Activated CD4-positive, alpha-beta T cell treated with anti-CD3 and anti-CD28 coated beads, Interleukin-2, amount 50 U/mL, for 1 hour (primary cell): ENCODE measurements around the gene ITGA7.
"Not testable (repeated sequence)": the region's sequence is repeated elsewhere in the genome, so short reads cannot be mapped to it uniquely, and the experiment has no call there.

Source experiments
- DNase-seq: peaks from one replicate; pipeline ENCODE4 v3.0.0-alpha.2; 2020

ITGA7 gene

DNA sequence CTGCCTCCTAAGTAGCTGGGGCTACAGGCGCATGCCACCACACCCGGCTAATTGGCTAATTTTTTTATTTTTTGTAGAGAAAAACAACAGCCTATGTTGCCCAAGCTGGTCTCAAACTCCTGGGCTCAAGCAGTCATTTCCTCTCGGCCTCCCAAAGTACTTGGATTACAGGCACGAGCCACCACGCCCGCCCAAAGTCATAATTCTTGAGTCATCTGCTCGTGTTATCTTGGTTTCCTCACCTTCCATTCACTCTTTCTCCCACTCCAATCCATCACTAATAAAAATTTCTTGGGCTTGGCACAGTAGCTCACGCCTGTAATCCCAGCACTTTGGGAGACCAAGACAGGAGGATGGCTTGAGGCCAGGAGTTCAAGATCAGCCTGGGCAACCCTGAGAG lies 32.0 kb downstream of the ITGA7 start:
- no peak for DNase-seq

DNA sequence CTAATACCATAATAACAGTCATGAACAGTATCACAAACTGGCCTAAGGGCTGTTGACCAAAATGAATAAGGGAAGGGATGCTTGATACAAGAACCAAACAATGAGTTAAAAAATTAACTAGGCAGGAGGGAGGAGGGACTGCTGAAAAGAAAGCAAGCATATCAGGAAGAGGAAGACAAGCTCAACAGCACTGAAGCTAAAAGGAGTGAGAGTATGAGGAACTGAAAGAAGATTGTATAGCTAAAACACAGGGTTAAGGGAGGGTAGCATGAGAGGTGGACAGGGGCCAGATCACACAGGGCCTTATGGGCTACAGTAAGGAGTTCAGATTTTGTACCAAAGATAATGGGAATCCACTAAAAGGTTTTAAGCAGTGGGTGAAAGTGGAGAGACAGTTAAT lies 34.1 kb downstream of the ITGA7 start:
- DNase-seq: no peak

DNA sequence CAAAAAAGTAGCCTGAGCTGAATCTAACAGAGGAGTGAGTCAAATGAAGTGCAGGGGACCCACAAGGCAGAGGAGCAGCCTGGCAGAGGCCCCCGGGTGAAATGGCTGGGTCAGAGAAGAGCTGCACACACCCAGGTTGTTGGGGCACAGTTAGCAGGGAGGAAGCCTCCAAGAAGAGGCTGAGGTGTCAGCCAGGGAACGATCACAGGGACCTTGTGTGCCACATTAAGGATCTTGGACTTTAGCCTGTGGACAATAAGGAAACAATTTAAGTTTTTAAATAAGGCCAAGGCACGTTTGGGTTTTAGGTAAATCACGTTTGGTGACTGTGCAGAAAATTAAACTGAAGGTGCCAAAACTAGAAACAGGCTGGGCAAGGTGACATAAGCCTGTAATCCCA lies 36.0 kb downstream of the ITGA7 start:
- DNase-seq: no peak

DNA sequence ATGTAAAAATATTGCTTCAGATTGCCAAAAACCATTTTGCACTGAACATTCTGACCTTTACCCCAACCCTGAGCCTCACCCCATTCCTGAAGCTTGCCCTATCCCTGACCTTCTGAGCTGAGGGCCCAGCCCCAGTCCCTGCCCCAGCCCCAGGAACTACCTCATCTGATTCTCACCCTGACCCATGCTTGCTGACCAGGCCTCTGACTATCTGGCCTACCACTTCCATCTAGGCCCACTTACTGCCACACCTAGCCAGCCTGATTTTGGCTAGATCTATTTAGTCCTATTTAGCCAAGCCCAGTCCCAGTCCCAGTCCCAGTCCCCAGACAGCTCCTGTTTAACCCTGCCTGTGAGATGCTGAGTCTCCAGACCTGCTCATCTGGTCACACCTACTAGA lies 37.4 kb downstream of the ITGA7 start:
- no peak for DNase-seq

DNA sequence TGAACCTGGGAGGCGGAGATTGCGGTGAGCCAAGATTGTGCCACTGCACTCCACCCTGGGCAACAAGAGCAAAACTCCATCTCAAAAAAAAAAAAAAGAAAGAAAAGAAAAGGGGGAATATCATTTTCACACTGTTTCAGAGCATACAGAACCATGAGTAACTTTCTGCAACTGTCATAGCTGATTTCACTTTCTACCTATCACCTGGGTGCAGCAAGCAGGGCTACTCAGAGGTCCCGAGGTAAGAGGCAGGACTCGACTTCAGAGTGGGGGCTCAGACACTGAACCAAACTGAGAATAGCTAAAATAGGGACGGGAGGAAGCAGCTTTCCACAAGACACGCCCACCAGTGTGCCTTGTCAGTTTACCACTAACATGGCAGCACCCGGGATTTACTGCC lies 41.2 kb downstream of the ITGA7 start:
- no peak for DNase-seq

DNA sequence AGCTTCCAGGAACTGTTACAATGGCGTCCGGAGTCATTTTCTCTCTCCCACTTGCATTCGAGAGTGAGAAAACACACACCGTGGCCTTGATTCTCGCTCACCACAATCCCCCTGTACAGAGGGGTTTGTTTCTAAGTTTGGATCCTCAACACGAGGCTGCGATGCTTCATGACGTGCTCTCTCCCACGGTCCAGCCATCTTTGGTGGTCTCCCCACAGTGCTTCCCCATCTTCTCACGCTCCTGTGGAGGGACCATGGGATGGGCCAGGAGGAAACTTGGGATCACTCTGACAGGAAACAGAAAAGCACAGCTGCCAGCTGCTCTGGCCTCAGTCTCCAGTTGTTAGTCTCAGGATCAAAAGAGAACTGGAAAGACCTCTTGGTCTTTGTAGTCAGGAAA lies 42.9 kb downstream of the ITGA7 start:
- no peak for DNase-seq

DNA sequence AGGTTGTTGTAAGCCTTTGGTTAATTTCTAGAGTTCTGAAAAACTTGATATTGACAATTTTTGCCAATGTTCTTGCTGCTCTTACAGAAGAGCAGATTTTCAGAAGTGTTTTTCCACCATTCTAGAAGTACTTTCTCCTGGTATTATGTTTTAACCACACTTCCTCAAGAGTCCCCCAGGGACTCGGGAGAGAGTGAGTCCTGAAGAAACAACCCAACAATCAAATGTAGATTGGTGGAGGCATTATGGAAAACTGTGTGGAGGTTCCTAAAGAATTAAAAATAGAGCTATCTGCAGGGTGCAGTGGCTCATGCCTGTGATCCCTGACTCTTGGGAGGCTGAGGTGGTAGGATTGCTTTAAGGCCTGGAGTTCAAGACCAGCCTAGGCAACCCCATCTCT lies 44.3 kb downstream of the ITGA7 start:
- DNase-seq: no peak

DNA sequence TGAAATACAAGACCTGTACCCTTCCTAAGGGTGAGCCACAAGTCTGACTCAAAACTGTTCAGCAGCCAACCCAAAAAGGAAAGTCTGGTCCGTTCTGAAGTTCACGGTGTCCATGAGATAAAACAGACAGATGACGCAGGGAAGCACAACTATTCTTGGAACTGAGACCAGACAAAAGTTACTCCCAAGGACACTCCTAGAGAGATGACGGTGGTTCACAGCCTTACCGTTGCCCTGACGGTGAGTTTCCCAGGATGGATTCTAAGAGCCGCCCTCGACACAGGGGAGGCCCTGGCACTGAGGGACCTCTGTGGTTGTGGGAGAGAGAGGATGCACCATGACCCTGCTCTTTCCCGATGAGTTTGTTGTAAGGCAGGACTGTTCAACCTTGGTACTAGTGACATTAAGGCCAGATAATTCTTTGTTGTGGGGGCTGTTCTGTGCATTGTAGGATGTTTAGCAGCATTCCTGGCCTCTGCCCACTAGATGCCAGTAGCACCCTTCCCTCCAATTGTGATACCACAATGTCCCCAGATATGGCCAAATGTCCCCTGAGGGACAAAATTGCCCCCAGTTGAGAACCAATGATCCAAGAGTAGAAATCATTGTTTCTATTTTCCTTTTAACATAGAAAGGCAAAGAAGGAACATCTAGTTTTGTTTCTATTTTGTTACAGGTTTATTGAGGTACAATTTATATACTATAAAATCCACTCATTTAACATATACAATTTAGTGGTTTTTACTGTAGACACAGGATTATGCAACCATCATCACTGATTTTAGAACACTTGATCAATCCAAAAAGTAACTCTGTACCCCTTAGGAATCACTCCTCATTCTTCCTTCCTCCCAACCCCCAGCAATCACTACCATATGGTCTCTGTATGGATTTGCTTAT lies 48.0 kb downstream of the ITGA7 start:
- DNase-seq: no peak

DNA sequence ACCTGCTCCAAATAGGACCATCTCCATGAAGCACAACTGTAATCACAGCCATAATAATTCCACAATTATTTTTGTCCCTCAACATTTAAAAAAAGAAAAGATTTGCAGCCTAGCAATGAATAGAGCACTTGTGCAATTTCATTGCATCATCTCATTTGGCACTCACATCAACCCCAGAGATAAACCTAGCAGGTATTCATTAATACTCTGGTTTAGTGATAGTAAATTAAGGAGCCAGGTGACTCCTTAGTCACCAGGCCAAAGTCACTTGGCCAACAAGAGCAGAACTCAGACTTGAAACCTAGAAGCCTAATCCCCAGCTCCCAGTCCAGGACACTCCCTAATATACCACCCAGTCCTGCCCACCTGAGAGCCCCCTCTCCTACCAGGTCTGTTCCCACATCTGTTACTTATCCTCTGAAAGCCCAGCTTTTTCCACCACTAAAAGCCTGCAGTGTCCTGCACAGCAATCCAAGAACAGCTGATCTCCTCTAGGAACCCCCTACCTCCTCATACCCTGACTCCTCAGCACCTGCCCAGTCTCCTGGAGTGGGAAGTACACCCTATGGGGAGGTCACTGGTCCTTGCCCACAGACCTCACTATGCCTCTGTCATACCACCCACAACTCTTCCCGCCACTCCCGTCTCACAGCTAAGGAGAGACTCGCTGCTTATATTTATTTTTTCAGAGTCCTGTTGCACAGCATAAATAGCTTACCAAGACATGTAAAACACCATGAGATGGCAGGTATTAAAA lies 48.9 kb downstream of the ITGA7 start:
- no peak for DNase-seq

DNA sequence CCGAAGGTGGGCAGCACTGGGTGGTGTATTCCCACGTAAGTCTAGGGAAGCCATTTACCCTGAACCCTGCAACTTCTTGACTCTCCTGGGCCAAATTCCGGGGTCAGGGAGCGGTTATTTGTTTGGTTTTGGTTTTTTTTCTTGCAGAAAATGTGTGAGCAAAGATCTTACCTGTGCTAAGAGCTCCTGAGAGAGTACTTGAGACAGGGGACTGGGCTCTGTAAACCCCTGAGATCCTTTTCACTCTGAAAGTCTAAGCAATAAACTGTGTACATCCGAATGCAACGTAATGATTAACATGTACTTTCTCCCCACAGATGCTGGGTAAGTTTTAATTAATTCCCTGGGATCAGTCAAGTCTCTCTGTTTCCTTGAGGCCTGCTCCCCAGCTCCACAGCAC lies 49.5 kb downstream of the ITGA7 start:
- no peak for DNase-seq

DNA sequence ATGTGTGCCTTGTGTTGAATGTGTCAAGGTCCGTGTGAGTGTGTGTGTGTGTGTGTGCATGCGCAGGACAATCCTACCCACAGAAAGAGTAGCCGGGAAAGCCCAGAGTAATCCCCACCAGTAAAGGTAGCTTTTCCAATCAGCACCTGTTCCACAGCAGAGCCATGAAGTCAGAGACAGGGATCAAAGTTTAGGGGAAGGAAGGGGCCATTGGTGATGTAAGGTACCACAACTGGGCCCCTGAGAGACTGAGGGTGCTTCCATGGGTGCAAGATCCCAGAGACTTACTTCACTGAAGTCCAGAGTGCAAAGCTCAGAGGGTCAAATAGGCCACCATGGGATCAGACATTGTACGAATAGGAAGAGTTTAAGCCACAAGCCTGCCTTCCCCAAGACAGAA lies 50.5 kb downstream of the ITGA7 start:
- no peak for DNase-seq

DNA sequence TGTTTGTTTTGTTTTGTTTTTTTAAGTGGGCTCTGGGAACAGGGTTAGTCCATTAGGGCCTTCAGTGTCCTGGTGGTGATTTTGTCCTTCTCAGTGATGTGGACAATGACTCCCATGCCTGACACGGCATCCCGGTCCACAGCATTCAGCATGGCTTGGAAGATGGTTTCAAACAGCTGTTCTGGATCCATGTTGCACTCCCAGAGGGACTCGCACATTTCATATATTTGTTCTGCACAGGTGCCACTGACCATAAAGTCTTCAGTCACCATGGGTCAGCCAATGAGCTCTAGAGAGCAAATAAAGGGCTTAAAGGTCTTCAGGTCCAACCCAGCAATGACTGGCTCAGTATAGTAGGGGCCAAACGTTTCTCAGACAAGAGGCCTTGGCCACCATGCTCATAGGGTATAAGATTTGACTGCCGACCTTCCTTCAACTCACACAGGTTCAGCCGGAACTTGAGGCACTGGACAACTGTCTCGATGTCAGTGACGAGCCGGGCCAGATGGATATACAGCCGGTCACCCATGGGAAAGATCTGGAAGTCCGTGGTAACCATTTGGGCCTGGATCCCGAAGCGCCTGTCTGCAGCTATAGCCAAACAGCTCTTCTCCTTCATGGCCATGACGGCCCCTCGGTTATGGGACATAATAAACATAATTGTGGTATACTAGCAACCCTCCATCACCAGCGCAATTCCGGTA lies 53.0 kb downstream of the ITGA7 start:
- DNase-seq: no peak

DNA sequence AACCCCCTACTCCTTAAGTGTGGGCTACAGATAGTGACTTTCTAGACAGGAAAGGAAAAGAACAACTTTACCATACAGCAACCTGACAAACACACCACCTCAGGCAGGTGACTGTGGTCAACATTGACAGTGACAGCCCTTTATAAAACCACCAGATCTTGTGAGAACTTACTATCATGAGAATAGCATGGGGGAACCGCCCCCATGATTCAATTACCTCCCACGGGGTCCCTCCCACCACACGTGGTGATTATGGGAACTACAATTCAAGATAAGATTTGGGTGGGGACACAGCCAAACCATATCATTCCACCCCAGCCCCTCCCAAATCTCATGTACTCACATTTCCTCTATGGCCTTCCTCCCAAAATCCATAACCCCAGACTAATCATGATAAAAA lies 54.7 kb downstream of the ITGA7 start:
- DNase-seq: no peak

DNA sequence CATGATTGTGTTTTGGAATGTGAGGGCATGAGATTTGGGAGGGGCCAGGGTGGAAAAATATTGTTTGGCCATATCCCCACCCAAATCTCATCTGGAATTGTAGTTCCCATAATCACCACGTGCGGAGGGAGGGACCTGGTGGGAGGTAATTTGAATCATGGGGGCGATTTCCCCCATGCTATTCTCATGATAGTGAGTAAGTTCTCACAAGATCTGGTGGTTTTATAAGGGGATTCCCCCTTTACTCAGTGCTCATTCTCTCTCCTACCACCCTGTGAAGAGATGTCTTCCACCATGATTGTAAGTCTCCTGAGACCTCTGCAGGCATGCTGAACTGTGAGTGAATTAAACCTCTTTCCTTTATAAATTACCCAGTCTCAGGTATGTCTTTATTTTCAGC lies 55.4 kb downstream of the ITGA7 start:
- DNase-seq: no peak

DNA sequence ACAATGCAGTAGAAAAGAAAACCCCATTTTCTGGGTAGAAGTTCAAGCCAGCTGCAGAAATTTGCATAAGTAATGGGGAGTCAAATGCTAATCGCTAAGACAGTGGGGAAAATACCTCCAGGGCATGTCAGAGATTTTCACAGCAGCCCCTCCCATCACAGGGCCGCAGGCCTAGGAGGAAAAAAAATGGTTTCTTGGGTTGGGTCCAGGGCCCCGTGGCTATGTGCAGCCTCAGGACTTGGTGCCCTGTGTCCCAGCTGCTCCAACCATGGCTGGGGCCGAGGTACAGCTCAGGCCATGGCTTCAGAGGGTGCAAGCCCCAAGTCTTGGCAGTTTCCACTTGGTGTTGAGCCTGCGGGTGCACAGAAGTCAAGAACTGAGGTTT lies 56.4 kb downstream of the ITGA7 start:
- DNase-seq: no peak

DNA sequence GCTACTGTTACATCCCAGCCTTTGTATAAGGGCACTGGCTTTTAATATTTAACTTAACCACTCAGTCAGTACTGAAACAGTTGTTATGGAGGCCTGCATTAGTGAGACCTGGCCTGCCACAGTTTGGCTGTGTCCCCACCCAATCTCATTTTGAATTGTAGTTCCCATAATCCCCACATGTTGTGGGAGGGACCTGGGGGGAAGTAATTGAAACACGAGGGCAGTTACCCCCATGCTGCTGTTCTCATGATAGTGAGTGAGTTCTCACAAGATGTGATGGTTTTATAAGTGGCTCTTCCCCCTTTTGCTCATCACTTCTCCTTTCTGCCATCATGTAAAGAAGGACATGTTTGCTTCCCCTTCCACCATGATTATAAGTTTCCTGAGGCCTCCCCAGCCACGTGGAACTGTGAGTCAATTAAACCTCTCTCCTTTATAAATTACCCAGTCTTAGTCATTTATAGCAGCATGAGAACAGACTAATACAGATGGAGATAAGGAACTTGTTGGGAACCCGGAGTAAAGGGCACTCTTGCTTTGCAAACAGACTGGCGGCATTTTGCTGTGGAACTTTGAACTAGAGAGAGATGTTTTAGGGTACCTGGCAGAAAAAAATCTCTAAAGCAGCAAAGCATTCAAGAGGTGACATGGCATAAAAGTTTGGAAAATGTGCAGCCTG lies 56.9 kb downstream of the ITGA7 start:
- DNase-seq: not testable (repeated sequence)

DNA sequence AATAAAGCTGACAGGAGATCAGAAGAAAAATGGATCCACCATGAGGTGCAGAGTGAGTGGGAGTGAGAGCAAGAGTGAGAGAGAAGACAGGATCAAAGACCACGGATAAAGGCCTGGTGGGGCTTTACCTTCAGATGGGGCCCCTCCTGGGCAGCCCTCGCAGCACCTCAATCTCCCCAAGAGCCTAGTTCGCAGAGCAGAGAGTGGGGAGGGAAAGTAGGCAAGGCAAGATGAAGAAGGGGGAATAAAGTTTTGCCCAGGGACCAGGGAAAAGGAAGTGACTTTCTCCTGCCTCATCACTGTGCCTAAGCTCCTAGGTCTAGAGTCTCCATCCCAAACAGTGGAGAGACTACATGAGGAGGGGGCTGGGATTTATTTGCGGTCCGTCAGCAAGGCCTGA lies 60.7 kb downstream of the ITGA7 start:
- DNase-seq: no peak

DNA sequence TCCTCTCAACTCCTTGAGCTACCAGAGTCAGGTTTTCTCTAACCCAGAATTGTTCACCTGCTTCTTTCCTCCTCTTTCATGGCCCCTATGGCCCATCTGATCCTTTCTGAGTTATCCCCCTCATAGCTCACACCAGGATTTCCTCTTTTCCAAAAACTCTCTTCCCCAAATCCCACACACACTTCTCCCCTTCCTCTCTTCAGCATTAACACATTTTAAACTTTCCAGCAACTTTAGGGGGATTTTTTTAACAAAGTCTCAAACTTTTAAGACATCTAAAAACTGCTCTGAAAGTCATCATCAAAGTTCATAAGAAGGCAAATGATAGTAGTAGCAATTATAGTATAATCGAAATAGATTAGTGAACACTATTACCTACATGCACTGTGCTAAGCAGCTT lies 63.1 kb downstream of the ITGA7 start:
- DNase-seq: no peak

DNA sequence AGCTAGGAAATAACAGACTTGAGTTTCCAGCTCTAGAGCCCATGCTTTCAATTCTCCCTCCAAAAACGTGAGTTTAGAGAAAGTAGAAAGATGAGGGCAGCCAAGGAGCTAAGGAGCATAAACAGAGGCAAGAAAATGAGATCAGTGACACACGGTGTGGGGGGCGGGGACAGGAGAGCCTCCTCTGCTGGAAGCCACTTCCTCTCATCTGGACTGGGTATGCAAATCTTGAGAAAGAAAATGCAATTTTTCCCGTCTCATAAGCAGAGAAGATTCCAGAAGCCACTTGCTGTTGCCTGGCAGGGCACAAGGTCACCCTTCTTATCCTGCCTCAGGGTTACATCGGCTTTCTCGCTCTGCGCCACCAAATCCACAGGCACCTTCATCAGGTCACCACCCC lies 65.0 kb downstream of the ITGA7 start:
- no peak for DNase-seq

DNA sequence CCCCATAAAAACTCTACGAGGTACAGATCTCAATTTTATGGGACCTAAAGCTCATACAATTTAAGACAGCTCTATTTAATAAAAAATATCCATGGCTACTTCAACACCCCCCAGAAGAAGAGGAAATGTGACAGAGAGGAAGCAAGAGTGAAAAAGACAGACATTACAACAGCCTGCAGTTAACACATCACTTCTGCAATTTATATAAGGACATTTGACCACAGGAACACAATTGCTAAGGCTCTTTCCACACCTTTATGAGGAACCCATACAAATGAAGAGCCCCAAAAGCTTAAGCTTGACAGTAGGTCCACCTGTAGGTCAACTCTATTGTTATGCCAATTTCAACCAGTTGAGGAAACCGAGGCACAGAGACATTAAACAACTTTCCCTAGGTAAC lies 65.4 kb downstream of the ITGA7 start:
- no peak for DNase-seq

DNA sequence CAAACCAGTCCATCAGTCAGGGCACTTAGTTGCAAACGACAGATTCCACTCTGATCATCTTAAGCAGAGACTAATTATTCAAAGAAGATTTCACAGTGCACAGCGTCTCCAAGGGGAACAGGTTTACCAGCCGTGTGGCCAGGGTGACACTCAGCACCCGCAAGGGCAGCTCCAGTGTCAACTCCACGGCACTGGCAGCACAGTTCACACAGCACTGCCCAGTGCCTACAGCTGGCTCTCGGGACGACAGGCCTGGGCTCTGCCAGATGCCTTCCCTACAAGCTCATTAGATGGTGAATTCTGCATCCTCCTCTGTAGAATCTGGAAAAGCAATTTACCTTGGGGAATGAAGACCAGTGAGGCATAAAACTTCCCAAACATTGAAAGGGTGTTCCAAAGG lies 66.1 kb downstream of the ITGA7 start:
- no peak for DNase-seq

DNA sequence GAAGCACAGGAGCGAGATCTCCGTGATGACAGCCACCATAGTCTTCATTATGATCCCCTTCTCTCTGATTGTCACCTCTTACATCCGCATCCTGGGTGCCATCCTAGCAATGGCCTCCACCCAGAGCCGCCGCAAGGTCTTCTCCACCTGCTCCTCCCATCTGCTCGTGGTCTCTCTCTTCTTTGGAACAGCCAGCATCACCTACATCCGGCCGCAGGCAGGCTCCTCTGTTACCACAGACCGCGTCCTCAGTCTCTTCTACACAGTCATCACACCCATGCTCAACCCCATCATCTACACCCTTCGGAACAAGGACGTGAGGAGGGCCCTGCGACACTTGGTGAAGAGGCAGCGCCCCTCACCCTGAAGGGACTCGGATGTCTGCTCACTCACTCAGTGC lies 70.2 kb downstream of the ITGA7 start:
- peak; percentile 16 for DNase-seq

DNA sequence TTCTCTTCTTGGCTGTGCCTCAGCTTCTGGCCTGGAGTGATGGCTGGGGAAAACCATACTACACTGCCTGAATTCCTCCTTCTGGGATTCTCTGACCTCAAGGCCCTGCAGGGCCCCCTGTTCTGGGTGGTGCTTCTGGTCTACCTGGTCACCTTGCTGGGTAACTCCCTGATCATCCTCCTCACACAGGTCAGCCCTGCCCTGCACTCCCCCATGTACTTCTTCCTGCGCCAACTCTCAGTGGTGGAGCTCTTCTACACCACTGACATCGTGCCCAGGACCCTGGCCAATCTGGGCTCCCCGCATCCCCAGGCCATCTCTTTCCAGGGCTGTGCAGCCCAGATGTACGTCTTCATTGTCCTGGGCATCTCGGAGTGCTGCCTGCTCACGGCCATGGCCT lies 70.9 kb downstream of the ITGA7 start, which contains the start of gene OR10P1:
OR10P1 (plus strand) TSS at position 40 of the 400 bp plus-strand sequence; CDS start at position 40, 0 bp downstream.
- no peak for DNase-seq
